CD4-positive, alpha-beta T cell (primary cell): Measurements from ENCODE around the gene MLN. TPM values are rescaled to one million over a fixed set of nuclear protein-coding genes. Genes with fewer than 3 reads are reported as not detected.

Source experiments
- ATAC-seq: fragments of 200-7000 bp; cut with Tn5 transposase; one replicate; pipeline ENCODE4 v1.10.0; 2022; ENCODE audit warnings: mild to moderate bottlenecking; ENCODE audit not compliant: poor library complexity
- CTCF ChIA-PET: fragments of 350-600 bp; sonication (Branson Sonifier 250); formaldehyde crosslinking; loops from one replicate; lab custom pipeline; 2021; ENCODE audit warnings: antibody characterized with exemption, inconsistent platforms; lab: Charles Lee
- POLR2A ChIA-PET: fragments of 350-600 bp; sonication (Branson Sonifier 250); formaldehyde crosslinking; loops from one replicate; lab custom pipeline; 2021; ENCODE audit warnings: antibody characterized with exemption, inconsistent platforms; lab: Charles Lee
- DNase-seq, 14 experiments: peaks; one replicate each; pipeline ENCODE4 v3.0.0-alpha.2; 2013 to 2020; ENCODE audit warnings: mixed read lengths in 2 of 14
- H3K27ac ChIP-seq, 2 donors: one replicate each; pipeline versions ENCODE4 v1.5.1 to v1.7.0; 2013; ENCODE audit warnings: low read length in 2 of 2, low read depth in 1 of 2, mild to moderate bottlenecking in 1 of 2
- H3K27me3 ChIP-seq, 2 experiments: 1 replicate in 1 of 2; 2 replicates in 1 of 2; pipeline versions ENCODE4 v1.6.1 to v1.7.0; 2013; ENCODE audit warnings: low read length in 2 of 2, control low read depth in 1 of 2, mild to moderate bottlenecking in 1 of 2, moderate library complexity in 1 of 2; ENCODE audit not compliant: insufficient read depth in 2 of 2, control insufficient read depth in 1 of 2
- H3K36me3 ChIP-seq: one replicate; pipeline ENCODE4 v1.6.1; 2013; ENCODE audit warnings: low read length, control low read depth; ENCODE audit not compliant: insufficient read depth
- H3K4me1 ChIP-seq: one replicate; pipeline ENCODE4 v1.6.1; 2013; ENCODE audit warnings: low read length, control low read depth; ENCODE audit not compliant: insufficient read depth
- H3K4me3 ChIP-seq: one replicate; pipeline ENCODE4 v1.5.1; 2013; ENCODE audit warnings: mild to moderate bottlenecking, low read length, moderate library complexity
- H3K9me3 ChIP-seq, 2 experiments: 1 replicate in 1 of 2; 2 replicates in 1 of 2; pipeline versions ENCODE4 v1.6.1 to v1.7.0; 2013; ENCODE audit warnings: low read length in 2 of 2, mild to moderate bottlenecking in 2 of 2, control low read depth in 1 of 2, moderate library complexity in 1 of 2; ENCODE audit not compliant: control insufficient read depth in 1 of 2, insufficient read depth in 1 of 2
- H3K27ac Mint-ChIP-seq: one replicate; pipeline ENCODE4 v1.8.0; 2020; ENCODE audit warnings: mixed read lengths
- H3K27me3 Mint-ChIP-seq: one replicate; pipeline ENCODE4 v1.8.0; 2021; ENCODE audit warnings: mixed read lengths
- H3K36me3 Mint-ChIP-seq: one replicate; pipeline ENCODE4 v1.8.0; 2021; ENCODE audit warnings: low read depth, mixed read lengths
- H3K4me1 Mint-ChIP-seq: one replicate; pipeline ENCODE4 v1.8.0; 2021; ENCODE audit warnings: low read depth, mixed read lengths
- H3K4me3 Mint-ChIP-seq: one replicate; pipeline ENCODE4 v1.8.0; 2020; ENCODE audit warnings: mild to moderate bottlenecking, mixed read lengths
- H3K9me3 Mint-ChIP-seq: one replicate; pipeline ENCODE4 v1.8.0; 2020; ENCODE audit warnings: mixed read lengths
- CTCF ChIP-seq: fragments of 200-600 bp; IDR thresholded peaks from one replicate; pipeline ENCODE4 v1.8.0; 2022; ENCODE audit warnings: antibody characterized with exemption, mild to moderate bottlenecking
- intact Hi-C, 2 experiments: fragments of 100-400 bp; cut with DNase I in 1 of 2; cut with micrococcal nuclease in 1 of 2; formaldehyde crosslinking; loops; one replicate each; pipeline versions ENCODE4 v1.15.1 to v1.9.0; 2023 to 2025; cut with DNase I, micrococcal nuclease
- total RNA-seq, 174 experiments: library from RNA in 2 of 174; stranded (reverse) in 2 of 174; gene quantifications; one replicate each; pipeline ENCODE4 v1.2.3 and lab custom pipeline; 2021 to 2026

The MLN gene
- total RNA-seq, 2 experiments from 2014 or later: not detected

DNA sequence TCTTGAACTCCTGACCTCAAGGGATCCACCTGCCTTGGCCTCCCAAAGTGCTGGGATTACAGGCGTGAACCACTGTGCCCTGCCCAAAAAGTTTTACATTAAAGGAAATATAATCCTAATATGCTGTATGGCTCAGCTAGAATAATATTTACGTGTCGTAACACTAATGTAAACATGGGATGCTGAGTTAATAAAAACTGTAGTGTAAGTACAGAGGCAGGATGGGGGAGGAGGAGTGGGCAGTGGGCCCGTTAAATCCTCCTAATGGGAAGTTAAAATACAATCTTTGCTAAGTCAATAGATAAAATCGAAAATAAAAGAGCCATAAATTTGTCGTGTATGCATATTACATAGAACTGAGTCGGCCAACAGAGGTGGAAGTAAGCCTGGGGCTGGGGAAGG, 45.0 kb downstream of the MLN start:
- H3K27me3 ChIP-seq: no peaks in the 10 kb centered on the region
- H3K9me3 Mint-ChIP-seq: no peaks in the 10 kb centered on the region
- H3K27me3 Mint-ChIP-seq: no peaks in the 10 kb centered on the region
- no peak overlapping the region for H3K4me3 Mint-ChIP-seq
- ChIA-PET CTCF (interaction anchor here (1.2 kb wide), 1 partner anchor 47 kb away, joined by 3 read pairs; no protein-coding TSS in a partner anchor), POLR2A (no interaction called here)
- TF ChIP-seq CTCF: no peak
- no peaks in the 10 kb centered on the region for H3K9me3 ChIP-seq
- DNase-seq: no peak
- no peaks in the 10 kb centered on the region for H3K36me3 ChIP-seq
- no peak for ATAC-seq
- no peaks in the 10 kb centered on the region for H3K4me1 ChIP-seq
- no peaks in the 10 kb centered on the region for H3K4me1 Mint-ChIP-seq
- intact Hi-C loops: no loop called here
- no peak overlapping the region for H3K4me3 ChIP-seq
- H3K27ac ChIP-seq: no peak overlapping the region
- no peak overlapping the region for H3K27ac Mint-ChIP-seq
- no peaks in the 10 kb centered on the region for H3K36me3 Mint-ChIP-seq

DNA sequence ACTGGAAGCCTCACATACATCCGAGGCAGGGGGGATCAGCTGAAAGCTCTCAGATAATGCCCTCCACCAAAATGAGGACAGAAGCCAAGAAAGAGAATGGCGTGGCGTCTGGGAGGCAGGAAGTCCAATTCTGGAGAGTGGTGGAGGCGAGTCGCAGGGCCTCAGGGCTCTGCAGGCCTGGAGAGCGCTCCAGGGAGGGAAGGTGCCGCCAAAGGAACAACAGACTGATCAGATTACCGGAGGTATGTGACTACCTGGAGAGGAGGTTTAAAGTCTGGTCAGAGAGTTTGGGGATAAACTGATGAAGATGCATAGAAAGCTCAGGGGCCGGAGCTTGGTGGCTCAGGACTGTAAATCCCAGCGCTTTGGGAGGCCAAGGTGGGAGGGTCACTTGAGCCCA, 45.9 kb downstream of the MLN start:
- ATAC-seq (no peak), DNase-seq (no peak)
- Histone ChIP-seq H3K27me3 (no peaks in the 10 kb centered on the region), H3K36me3 (no peaks in the 10 kb centered on the region), H3K9me3 (no peaks in the 10 kb centered on the region), H3K27ac (no peak overlapping the region), H3K4me3 (no peak overlapping the region), H3K4me1 (no peaks in the 10 kb centered on the region)
- no peaks in the 10 kb centered on the region for H3K36me3 Mint-ChIP-seq
- H3K27ac Mint-ChIP-seq: no peak overlapping the region
- H3K27me3 Mint-ChIP-seq: no peaks in the 10 kb centered on the region
- no peak overlapping the region for H3K4me3 Mint-ChIP-seq
- CTCF ChIA-PET: no interaction called here
- POLR2A ChIA-PET: no interaction called here
- intact Hi-C loops: no loop called here
- H3K9me3 Mint-ChIP-seq: no peaks in the 10 kb centered on the region
- no peaks in the 10 kb centered on the region for H3K4me1 Mint-ChIP-seq
- no peak for TF ChIP-seq CTCF

DNA sequence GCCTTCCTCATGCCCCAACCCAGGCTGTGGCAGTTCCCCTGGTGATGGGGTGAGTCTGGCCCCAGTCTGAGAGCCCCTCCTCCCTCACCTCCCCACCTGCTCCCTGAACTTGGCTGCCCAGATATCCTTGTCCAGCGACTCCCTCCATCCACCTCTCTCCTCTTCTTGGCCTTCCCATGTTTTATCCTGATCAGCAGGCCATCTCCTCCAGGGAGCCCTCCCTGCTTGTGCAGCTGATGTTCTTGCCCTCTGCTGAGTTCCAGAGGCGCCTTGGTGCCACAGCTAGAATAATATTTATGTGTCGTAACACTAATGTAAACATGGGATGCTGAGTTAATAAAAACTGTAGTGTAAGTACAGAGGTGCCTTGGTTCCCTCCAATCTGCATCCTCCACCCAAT, 46.7 kb downstream of the MLN start:
- ATAC-seq: no peak
- TF ChIP-seq CTCF: no peak
- H3K27ac ChIP-seq: no peak overlapping the region

More for the DNA sequence above, 46.7 kb downstream of the MLN start:
- Histone ChIP-seq H3K9me3 (no peaks in the 10 kb centered on the region), H3K4me3 (no peak overlapping the region), H3K36me3 (no peaks in the 10 kb centered on the region), H3K27me3 (no peaks in the 10 kb centered on the region), H3K4me1 (no peaks in the 10 kb centered on the region)
- ChIA-PET POLR2A (no interaction called here), CTCF (no interaction called here)
- Mint-ChIP-seq H3K4me1 (no peaks in the 10 kb centered on the region), H3K36me3 (no peaks in the 10 kb centered on the region), H3K9me3 (no peaks in the 10 kb centered on the region), H3K4me3 (no peak overlapping the region), H3K27ac (no peak overlapping the region), H3K27me3 (no peaks in the 10 kb centered on the region)
- intact Hi-C loops: no loop called here
- no peak for DNase-seq
